SH-SY5Y (cell line): ENCODE results near the gene PCED1A.

Experiments used
- GATA2 ChIP-seq: IDR thresholded peaks from 2 replicates; pipeline ENCODE4 v1.6.1; 2011; ENCODE audit warnings: mild to moderate bottlenecking, low read depth, low read length
- GATA3 ChIP-seq: IDR thresholded peaks from 2 replicates; pipeline ENCODE4 v1.6.1; 2011; ENCODE audit warnings: low read depth, mild to moderate bottlenecking, low read length, moderate library complexity

DNA sequence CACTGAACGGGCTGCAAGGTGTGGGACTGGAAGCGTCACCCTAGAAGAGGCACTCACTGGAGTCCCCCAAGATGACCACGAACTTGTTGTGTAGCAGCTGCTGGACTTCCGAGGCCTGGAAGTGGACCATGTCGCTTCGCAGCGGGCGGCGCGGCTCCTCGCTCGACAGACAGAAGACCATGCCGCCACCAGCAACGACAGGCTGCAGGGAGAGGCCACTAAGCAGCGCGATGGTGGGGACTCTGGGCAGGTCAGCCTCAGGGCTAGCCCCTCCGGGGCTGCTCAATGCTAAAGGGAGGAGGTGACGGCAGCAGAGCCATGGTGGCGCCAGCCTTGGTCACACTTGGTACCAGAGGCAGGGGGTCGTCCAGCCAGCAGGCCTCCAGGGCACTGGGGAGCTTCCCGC, 720 bp downstream of the PCED1A start:
- no peak for TF ChIP-seq GATA3
- TF ChIP-seq GATA2, result no peak
